GM19238 (cell line): ENCODE results near the gene HOXD8.

Source experiments
- DNase-seq: peaks from one replicate; pipeline ENCODE4 v3.0.0; 2011; ENCODE audit warnings: low spot score; ENCODE audit not compliant: insufficient read length

Gene HOXD8

GRCh38 chr2:176158855-176159662, 29.6 kb downstream of the HOXD8 start:
- no peak for DNase-seq

GRCh38 chr2:176159663-176160250, 30.3 kb downstream of the HOXD8 start:
- no peak for DNase-seq

- DNase-seq, result no peak
Observed at GRCh38 chr2:176160251-176160985, 30.9 kb downstream of the HOXD8 start.

GRCh38 chr2:176160986-176161824, 31.7 kb downstream of the HOXD8 start:
- DNase-seq, result no peak

GRCh38 chr2:176161825-176162626, 32.5 kb downstream of the HOXD8 start:
- DNase-seq, result no peak

- no peak for DNase-seq
Observed at GRCh38 chr2:176162911-176163671, 33.6 kb downstream of the HOXD8 start.

- DNase-seq, result no peak
Observed at GRCh38 chr2:176163672-176164056, 34.2 kb downstream of the HOXD8 start.

- no peak for DNase-seq
Observed at GRCh38 chr2:176164201-176164600, 34.7 kb downstream of the HOXD8 start.

GRCh38 chr2:176164611-176165369, 35.3 kb downstream of the HOXD8 start:
- DNase-seq, result no peak

GRCh38 chr2:176165370-176166050, 36.0 kb downstream of the HOXD8 start:
- no peak for DNase-seq

GRCh38 chr2:176166272-176166671, 36.8 kb downstream of the HOXD8 start:
- DNase-seq, result no peak

- no peak for DNase-seq
Observed at GRCh38 chr2:176167398-176167797, 37.9 kb downstream of the HOXD8 start.

- no peak for DNase-seq
Observed at GRCh38 chr2:176169181-176169580, 39.7 kb downstream of the HOXD8 start.

- DNase-seq, result no peak
Observed at GRCh38 chr2:176169711-176170110, 40.2 kb downstream of the HOXD8 start.

- no peak for DNase-seq
Observed at GRCh38 chr2:176170602-176171305, 41.2 kb downstream of the HOXD8 start.

- DNase-seq, result no peak
Observed at GRCh38 chr2:176171351-176172006, 42.0 kb downstream of the HOXD8 start.
